Gastroesophageal sphincter (tissue), 4 donors: ENCODE measurements around the gene CDX2. TPM values are rescaled to one million over a fixed set of nuclear protein-coding genes. Genes with fewer than 3 reads are reported as not detected.

Experiments used
- ATAC-seq: fragments of 150-250 bp; one replicate; pipeline ENCODE4 v1.9.1; 2016; ENCODE audit warnings: mild to moderate bottlenecking, moderate library complexity
- H3K27ac ChIP-seq, 4 donors: fragments of 200-600 bp; sonication (generic) in 3 of 4; 1 replicate in 3 of 4; 2 replicates in 1 of 4; pipeline ENCODE4 v1.5.1; 2016 to 2019
- H3K27me3 ChIP-seq: fragments of 200-600 bp; sonication (generic); one replicate; pipeline ENCODE4 v1.5.1; 2019
- H3K36me3 ChIP-seq, 2 donors: fragments of 200-600 bp; sonication (generic); one replicate each; pipeline ENCODE4 v1.5.1; 2019; ENCODE audit warnings: control low read depth in 1 of 2
- H3K4me1 ChIP-seq, 3 donors: fragments of 200-600 bp; sonication (generic); 1 replicate in 2 of 3; 2 replicates in 1 of 3; pipeline ENCODE4 v1.5.1; 2016 to 2019; ENCODE audit warnings: control low read depth in 2 of 3
- H3K4me3 ChIP-seq, 2 donors: fragments of 200-600 bp; sonication (generic); one replicate each; pipeline ENCODE4 v1.5.1; 2019; ENCODE audit warnings: mild to moderate bottlenecking in 1 of 2, moderate library complexity in 1 of 2
- H3K9me3 ChIP-seq, 3 donors: fragments of 200-600 bp; sonication (generic); one replicate each; pipeline ENCODE4 v1.5.1; 2017 to 2019; ENCODE audit warnings: control low read depth in 2 of 3
- EP300 ChIP-seq: sonication (generic); formaldehyde crosslinking; IDR thresholded peaks from one replicate; pipeline ENCODE4 v1.6.1; 2017; ENCODE audit warnings: antibody characterized with exemption, mild to moderate bottlenecking
- POLR2A ChIP-seq, 2 donors: fragments of 450-650 bp; IDR thresholded peaks; one replicate each; pipeline ENCODE4 v1.6.1; 2017; ENCODE audit warnings: antibody characterized with exemption in 2 of 2, mild to moderate bottlenecking in 2 of 2, moderate library complexity in 1 of 2
- POLR2AphosphoS5 ChIP-seq: sonication (generic); formaldehyde crosslinking; IDR thresholded peaks from one replicate; pipeline ENCODE4 v1.6.1; 2017; ENCODE audit warnings: antibody characterized with exemption
- WGBS, 2 donors: methylation state at CpG; one replicate each; pipeline ENCODE4 v1.1.5; 2018; ENCODE audit warnings: low coverage in 1 of 2; 5-methylcytosine and 5-hydroxymethylcytosine counted together
- total RNA-seq, 4 donors: library from RNA; depleted of rRNA; stranded (reverse); fragments of >200 nt; gene quantifications; one replicate each; pipeline ENCODE4 v1.1.0, GENCODE V29; 2016
- TF ChIP-seq, protein P1 (sequence below), 4 experiments: fragments of 200-600 bp in 2 of 4; fragments of 450-650 bp in 2 of 4; sonication (generic) in 1 of 4; IDR thresholded peaks; one replicate each; pipeline ENCODE4 v1.5.1; 2017 to 2019; ENCODE audit warnings: antibody characterized with exemption in 4 of 4, mild to moderate bottlenecking in 2 of 4, moderate library complexity in 2 of 4

CDX2 gene
- total RNA-seq, 4 donors from 2014 or later, result not detected

DNA sequence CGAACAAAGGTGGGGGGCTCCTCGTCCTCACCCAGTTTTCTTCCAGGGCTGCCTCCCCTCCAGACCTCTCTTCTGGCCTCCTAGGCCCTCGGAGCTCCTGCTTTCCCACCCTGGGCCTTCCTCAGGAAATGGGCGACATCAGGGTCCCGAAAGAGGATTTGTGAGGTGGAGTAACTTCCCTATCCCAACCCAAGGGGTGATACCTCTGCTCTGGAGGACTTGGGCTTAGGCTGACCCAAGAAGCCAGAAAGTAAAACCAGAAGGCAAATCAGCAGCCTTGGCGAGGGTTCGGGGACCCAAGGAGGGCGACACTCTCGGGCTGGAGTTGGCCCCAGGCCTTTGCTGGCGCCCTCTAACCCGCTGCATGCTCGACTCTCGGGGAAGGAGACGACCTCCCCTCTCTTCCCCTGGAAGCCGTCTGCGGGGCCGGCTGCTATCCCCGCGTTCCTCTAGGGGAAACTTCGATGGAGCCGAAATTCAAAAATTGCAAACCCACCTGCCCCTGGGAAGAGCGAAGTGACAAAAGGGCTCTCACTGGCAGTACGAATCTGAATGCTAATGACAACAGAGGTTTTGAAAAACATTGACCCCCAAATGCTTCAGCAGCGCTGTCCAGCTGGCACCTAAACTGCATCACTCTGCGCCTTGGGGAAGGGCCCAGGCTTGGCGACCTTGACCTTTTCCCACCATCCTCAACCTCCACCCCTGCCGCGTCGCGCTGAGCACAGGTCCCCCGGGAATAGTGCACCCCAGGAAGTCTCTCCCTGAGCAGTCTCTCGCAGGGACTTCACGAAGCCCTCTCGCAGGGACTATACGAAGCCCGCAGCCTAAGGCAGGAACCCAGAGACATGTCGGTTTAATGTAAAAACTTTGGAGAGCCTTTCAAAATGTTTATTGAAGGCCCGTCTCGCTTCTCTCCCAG is 46.9 kb downstream of the CDX2 start:
- Histone ChIP-seq H3K36me3 (no peaks in the 10 kb centered on the region), H3K9me3 (no peaks in the 10 kb centered on the region), H3K27me3 (peaks cover 100% of the 10 kb centered on the region), H3K4me3 (no peak overlapping the region), H3K27ac (no peak overlapping the region), H3K4me1 (peaks cover 0 to 71% (median 24%) of the 10 kb centered on the region in 3 donors)
- WGBS, 2 donors, result 1 to 6% methylated on average over 3 to 12 of the region's 39 CpGs
- ATAC-seq, result no peak
- TF ChIP-seq POLR2A (IDR thresholded peaks at IDR 0.05) (no peak), POLR2AphosphoS5 (no peak), EP300 (no peak)
- TF ChIP-seq, protein P1, sequence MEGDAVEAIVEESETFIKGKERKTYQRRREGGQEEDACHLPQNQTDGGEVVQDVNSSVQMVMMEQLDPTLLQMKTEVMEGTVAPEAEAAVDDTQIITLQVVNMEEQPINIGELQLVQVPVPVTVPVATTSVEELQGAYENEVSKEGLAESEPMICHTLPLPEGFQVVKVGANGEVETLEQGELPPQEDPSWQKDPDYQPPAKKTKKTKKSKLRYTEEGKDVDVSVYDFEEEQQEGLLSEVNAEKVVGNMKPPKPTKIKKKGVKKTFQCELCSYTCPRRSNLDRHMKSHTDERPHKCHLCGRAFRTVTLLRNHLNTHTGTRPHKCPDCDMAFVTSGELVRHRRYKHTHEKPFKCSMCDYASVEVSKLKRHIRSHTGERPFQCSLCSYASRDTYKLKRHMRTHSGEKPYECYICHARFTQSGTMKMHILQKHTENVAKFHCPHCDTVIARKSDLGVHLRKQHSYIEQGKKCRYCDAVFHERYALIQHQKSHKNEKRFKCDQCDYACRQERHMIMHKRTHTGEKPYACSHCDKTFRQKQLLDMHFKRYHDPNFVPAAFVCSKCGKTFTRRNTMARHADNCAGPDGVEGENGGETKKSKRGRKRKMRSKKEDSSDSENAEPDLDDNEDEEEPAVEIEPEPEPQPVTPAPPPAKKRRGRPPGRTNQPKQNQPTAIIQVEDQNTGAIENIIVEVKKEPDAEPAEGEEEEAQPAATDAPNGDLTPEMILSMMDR (IDR thresholded peaks at IDR 0.05), result no peak

DNA sequence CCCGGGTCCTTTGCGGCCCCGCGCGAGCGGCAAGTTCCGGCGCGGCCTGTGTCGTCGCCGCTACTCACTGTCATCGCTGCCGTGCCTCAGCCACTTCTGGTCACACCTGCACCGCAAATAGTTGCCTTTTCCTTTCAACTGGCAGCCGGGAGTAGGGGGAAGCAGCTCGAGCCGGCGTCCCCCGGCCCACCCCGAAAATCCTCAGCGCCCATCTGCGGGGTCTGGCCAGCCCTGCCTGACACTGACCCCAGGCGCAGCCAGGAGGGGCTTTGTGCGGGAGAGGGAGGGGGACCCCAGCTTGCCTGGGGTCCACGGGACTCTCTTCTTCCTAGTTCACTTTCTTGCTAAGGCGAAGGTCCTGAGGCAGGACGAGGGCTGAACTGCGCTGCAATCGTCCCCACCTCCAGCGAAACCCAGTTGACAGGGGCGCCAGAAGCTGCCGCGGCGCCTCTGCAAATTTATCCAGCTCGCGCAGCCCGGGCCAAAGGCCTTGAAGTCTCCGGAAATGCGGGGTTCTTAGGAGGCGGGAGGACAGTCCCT is 47.6 kb downstream of the CDX2 start:
- Histone ChIP-seq H3K4me1 (peaks cover 0 to 71% (median 26%) of the 10 kb centered on the region in 3 donors), H3K9me3 (no peaks in the 10 kb centered on the region), H3K36me3 (no peaks in the 10 kb centered on the region), H3K27ac (no peak overlapping the region), H3K4me3 (peak overlapping the region in 1 of 2 donors; percentile 41), H3K27me3 (peaks cover 100% of the 10 kb centered on the region)
- no peak for ATAC-seq
- TF ChIP-seq POLR2AphosphoS5 (no peak), EP300 (no peak), POLR2A (IDR thresholded peaks at IDR 0.05) (no peak)
- TF ChIP-seq, protein P1 (IDR thresholded peaks at IDR 0.05), result no peak
- whole genome bisulfite sequencing, 2 donors, result no CpG with 5 or more reads among the region's 41 CpGs

DNA sequence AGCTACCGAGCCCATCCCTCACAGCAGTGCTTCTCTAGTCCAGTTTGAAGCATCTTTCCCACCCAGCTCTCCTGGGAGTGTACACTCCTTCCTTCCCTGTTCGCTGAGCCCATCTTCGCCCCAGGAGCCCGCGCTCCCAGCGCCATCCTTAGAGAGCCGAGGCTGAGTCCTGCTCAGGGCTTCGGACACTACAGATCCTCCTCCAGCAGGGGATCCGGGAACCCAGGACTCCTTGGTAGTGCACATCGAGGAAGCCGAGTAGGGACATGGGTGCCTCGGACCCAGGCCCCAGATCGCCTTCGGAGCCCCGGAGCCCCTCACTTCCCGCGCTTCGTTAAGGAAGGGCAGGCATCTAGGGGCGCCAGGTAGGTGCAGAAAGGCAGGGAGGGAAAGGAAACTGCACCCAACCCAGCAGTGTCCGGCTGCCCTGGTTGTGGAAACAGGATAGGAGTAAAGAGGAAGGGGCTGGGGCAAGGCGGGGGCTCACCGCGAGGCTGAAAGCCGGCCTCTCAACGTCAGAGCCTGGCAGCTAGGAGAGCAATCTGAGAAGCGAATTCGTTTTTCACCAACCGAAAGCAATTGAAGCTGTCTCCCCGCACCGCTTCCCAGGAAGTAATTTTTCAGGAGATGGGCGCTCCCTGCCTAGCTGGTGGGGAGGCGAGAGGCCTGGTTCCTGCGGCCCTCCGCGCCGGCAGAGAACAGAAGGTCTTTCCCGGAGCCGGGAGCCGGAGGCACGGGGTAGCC is 48.3 kb downstream of the CDX2 start:
- Histone ChIP-seq H3K27me3 (peaks cover 100% of the 10 kb centered on the region), H3K4me3 (peak overlapping the region; percentile 6 to 41), H3K36me3 (no peaks in the 10 kb centered on the region), H3K9me3 (no peaks in the 10 kb centered on the region), H3K4me1 (peaks cover 0 to 69% (median 26%) of the 10 kb centered on the region in 3 donors), H3K27ac (no peak overlapping the region)
- peak; percentile 23 for ATAC-seq
- no peak for TF ChIP-seq POLR2A (IDR thresholded peaks at IDR 0.05)
- no peak for TF ChIP-seq POLR2AphosphoS5
- TF ChIP-seq, protein P1 (IDR thresholded peaks at IDR 0.05), result no peak
- TF ChIP-seq EP300, result no peak
- WGBS, 2 donors, result 2 to 5% methylated on average over 4 to 10 of the region's 40 CpGs

DNA sequence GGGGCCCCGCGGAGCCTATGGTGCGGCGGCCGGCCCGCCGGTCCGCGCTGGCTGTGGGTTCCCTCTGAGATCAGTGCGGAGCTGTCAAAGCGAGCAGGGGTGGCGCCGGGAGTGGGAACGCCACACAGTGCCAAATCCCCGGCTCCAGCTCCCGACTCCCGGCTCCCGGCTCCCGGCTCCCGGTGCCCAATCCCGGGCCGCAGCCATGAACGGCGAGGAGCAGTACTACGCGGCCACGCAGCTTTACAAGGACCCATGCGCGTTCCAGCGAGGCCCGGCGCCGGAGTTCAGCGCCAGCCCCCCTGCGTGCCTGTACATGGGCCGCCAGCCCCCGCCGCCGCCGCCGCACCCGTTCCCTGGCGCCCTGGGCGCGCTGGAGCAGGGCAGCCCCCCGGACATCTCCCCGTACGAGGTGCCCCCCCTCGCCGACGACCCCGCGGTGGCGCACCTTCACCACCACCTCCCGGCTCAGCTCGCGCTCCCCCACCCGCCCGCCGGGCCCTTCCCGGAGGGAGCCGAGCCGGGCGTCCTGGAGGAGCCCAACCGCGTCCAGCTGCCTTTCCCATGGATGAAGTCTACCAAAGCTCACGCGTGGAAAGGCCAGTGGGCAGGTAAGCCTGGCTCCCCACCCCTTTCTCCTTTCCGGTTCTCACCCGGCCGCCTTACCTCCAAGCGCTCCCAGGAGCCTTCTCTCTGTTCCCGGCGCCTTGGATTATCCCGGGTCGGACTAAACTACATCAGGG is 49.0 kb downstream of the CDX2 start, which contains the start of gene PDX1:
Gene PDX1, plus strand, starts transcription at position 67 of the 743 bp plus-strand sequence. Its CDS starts 139 bp downstream, at position 206.
- H3K27ac ChIP-seq, result no peak within 1 kb of the TSS
- H3K4me1 ChIP-seq, result peaks cover 0 to 69% (median 26%) of the 10 kb centered on the region in 3 donors
- peaks cover 100% of the 10 kb centered on the region for H3K27me3 ChIP-seq
- WGBS, 2 donors, result 0% methylated on average over 1 of the region's 76 CpGs; no CpG with 5 or more reads in 1 of the 2 donors
- H3K36me3 ChIP-seq, result no peaks in the 10 kb centered on the region
- ATAC-seq, result peak; percentile 52
- TF ChIP-seq, protein P1 (IDR thresholded peaks at IDR 0.05), result no peak
- TF ChIP-seq POLR2A (IDR thresholded peaks at IDR 0.05) (no peak), EP300 (no peak), POLR2AphosphoS5 (no peak)
- peak within 1 kb of the TSS in 1 of 2 donors; percentile 41 for H3K4me3 ChIP-seq
- H3K9me3 ChIP-seq, result no peaks in the 10 kb centered on the region
